Dedifferentiated amniotic fluid mesenchymal stem cell (primary cell): Measurements from ENCODE around the gene TCP11.

ENCODE experiments used
- DNase-seq: peaks from one replicate; pipeline ENCODE4 v3.0.0-alpha.2; 2016; ENCODE audit errors: extremely low spot score

Gene TCP11

DNA sequence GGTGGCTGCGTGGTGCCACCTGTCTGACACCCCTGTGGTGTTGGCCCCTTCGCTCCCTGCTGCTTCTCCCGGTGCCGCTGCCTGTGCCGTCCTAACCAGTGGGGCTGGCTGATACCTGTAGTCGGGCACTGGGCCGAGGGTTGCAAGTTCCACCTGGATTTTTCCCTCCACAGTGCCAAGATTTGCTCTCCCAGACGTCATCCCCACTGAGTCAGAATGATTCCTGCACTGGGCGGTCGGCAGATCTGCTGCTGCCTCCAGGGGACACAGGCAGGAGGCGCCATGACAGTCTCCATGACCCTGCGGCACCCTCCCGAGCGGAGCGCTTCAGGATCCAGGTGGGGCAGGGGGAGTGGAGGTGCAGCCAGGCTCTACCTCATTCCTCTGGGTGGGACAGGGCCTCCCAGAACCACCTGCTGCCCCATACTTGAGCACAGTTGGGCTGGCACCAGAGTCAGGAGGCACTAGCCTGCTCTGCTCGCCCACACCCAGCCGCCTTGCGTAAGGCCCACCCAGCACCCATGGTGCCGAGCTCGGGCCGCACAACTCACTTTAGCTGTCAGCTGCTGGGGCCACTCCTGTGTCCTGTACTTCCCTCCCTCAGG lies 60.2 kb downstream of the TCP11 start:
- no peak for DNase-seq

DNA sequence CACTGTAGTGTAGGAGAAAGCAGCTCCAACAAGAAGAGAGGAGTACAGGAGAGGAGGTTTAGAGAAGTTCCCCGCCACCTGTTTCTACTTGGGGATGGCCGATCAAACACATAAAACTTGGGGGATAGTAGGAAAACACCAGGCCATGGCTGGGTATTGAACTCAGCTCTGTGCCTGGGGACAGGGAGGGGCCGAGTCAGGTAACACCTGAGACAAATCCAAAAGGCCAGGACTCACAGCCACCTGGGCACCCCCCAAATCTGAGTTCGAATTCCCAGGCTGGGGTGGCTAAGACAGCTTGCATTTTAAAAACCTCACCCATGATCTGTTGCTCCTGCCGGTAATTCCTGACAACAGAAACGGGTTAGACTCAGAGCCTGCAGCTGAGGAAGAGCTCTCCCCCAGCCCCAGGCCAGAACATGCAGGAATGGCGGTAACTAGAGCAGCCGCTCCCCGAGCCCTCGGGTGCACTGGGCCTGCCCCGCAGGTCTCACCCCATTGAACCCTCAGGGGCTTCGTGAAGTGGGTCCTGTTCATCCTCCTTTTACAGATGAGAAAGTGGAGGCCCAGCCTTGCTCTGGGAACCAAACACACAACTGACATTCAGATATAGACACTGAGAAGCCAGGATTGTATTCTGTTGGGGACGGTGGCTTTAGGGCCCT lies 61.0 kb downstream of the TCP11 start:
- no peak for DNase-seq

DNA sequence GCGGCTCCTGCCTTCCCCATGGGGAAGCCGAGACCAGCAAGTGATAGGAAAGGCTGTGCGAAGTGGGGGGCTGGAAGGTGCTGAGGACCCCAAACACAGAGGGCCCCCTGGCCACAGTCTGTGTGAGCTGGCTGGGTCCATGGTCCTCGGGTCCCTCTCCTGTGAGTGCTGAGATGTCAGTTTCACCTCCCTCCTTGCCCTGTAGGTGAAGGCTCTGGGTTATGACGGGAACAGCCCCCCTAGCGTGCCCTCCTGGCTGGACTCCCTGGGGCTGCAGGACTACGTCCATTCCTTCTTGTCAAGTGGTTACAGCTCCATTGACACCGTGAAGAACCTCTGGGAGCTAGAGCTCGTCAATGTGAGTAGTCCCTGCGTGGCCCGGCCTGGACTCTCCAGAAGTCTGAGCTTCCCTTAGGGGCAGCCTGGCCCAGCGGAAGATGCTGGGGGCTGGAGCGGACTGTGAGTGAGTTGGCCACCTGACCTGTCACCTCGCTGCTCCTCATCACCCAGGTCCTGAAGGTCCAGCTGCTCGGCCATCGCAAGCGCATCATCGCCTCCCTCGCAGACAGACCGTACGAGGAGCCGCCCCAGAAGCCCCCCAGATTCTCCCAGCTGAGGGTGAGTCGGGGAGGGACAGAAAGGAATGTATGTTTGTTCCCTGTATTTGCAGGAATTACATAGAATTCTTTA lies 61.7 kb downstream of the TCP11 start:
- no peak for DNase-seq

DNA sequence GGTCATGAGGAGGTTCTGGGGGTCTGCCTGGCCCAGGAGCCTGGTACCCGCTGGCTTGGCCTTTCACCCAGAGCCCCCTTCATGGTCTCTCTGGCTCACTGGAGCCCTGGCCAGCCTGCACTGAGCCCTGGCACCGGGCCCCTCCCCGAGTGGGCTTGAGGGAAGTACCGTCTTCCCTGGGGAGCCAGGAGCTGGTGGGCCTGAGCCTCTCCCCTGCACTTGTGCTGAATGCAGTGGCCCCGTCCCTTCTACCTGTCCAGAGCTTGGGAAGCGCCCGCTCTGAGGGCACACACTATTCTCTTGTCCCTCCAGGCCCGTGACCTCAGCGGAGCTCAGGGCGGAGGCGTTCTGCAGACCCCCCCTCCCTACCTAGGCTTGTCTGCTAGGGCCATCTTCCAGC lies 62.2 kb downstream of the TCP11 start:
- no peak for DNase-seq

DNA sequence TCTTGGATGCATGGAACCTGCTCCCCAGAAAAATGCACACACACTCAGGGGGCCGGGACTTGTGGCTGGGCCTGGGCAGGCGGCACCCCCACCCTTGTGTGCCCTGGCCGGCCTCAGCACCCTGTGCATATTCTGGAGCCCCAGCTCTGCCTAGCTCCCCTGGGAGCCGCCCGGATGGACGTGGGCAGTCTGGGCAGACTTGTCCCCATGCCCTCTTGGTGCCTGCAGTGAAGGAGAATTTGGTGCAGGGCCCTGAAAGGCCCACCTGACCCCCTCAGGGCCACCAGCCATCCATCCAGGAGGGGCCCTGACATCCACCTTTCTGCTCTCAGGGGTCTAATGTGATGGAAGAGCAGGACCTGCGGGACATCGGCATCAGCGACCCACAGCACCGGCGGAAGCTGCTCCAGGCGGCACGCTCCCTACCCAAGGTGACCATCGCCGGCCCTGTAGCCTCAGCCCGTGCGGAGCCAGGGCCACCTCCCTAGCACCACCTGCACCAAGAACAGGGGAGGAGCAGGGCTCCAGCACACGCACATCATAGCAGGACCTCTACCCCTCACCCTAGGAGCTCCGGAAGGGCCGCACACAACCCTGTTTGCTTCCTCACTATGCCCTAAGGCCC lies 62.8 kb downstream of the TCP11 start:
- no peak for DNase-seq

DNA sequence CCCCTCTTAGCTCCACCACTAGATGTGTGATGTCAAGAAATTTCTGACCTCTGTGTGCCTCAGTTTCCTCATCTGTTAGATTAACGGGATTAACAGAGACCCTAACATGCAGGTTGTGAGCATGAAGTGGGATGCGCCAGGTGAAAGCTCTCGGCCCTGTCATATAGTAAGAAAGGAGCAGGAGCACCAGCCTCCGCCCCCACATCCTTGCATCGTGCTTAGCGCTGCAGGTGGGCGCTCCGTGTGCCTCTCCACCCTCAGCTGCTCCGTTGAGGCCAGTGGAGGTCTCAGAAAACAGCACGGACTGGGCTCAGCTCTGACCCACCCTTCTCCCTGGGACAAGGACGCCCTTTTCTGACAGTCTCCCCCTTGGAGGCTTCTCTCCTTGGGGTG lies 63.4 kb downstream of the TCP11 start:
- DNase-seq: no peak

DNA sequence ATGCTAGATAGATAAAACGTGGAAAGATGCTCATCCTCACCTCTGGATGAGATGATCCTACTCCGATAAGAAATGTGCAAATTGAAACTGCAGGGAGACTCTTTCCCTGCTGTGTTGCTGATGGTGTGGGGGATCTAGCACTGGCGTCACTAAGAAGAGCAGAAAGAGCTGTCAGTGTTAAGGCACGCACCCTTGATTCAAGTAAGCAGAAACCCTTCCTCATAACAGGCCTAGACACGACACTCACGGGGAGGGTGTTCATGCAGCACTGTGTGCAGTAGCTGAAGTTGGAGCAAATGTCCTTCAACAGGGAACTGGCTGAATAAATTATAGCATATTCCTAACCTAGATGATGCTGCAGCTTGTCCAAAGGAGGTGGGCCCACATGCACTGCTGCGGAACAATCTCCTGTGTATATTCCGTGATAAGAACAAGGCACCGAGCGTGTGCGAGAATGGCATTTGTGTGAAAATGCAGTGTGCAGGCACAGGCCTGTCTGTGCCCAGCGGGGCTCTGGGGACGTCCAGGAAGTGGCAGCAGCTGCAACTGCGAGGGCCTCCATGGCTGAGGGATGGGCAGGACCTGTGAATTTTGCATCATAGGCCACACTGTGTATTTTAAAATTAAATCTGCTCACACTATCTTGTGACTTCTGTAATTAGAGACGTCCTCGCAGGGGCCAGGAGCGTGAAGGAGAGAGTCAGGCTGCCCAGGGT lies 64.0 kb downstream of the TCP11 start:
- DNase-seq: no peak

DNA sequence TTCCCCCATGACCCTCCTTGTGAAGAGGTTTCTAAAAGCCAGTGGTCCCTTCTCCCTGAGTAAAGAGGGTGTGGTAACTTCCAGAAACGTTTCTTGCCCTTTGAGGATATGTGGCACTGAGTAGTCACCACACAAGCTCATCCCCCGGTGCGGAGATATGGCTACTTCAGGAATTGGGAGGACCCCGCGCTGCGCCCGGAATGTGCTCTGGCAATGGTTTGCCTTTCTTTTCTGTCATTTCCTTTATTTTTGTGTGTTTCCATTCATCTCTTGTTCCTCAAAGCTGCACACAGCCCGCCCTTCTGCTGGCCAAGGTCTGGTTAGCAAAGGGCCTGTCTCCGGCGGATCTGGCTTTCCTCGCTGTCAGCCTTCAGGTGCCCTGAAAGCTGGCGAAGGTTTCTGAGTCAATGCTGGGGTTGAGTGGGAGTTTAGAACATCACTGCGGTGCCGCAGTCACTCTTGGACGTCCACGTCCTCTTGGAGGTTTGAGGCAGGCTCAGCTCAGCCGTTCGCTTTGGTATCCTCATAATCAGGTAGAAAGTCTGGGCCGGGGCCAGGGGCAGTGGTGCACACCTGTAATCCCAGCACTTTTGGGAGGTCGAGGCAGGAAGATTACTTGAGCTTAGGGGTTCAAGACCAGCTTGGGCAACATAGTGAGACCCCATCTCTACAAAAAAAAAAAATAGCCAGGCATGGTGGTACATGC lies 67.2 kb downstream of the TCP11 start:
- DNase-seq: no peak

DNA sequence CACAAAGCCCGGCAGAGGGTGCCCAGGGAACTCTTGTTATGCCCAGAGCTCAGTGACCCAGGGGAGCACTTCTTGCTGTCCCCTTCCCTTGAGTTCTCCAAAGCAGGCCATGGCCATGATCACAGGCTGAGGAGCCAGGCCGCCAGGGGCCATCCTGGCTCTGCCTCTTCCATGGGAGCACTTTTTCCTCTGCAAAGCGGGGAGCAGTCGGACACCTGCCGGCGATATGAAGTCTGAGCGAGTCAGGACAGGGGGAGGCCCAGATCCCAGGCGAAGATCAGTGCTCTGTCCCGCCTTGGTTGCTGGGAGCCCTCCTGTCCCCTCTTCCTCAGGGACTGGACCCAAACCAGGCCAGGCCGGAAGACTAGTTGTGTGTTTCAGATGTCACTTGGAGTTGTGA lies 67.9 kb downstream of the TCP11 start:
- DNase-seq: no peak

DNA sequence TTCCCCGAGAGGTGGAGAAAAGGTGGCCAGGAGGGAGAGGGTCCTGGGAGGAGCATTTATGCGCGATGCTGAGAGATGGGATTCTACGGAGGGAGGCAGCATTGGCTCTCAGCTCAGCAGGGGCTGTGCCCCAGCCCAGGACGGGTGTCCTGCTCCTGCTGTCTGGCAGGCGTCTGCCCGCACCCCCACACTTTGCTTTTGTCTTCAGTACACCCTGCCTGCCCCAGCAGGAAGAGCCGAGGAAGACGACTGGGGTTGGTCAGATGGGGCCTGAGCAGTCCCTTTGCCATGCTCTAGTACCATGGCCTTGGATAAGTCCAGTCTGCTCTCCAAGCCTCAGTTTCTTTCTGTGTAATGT lies 68.5 kb downstream of the TCP11 start:
- DNase-seq: no peak

DNA sequence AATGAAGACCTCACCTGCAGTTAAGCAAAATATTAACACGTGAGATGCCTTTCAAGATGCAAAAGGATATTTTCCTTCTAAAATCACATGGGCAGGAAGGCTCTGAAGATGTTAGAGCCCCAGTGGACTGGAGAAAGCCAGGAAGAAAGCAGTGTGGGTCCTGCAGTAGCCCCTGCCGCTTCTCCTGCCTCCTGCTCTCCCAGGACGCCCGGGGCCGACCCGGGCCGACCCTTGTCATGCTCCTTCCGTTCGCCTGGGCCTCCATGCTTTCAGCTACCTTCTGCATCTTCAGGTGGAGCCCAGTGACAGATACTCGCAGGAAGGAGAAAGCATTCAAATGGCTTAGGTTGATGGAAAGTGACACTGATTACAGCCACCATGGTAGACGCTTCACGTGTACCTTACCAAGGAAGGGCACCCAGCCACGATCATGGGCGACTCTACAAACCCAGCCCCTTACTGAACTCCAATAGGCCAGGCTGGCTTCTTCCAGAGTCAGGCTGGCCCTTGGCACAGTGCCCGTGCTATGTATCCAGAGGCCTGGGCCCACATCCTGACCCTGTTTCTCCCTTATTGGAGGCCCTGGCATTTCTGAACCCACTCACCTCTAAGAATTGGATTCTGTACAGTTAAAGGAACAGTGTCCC lies 69.0 kb downstream of the TCP11 start:
- no peak for DNase-seq

DNA sequence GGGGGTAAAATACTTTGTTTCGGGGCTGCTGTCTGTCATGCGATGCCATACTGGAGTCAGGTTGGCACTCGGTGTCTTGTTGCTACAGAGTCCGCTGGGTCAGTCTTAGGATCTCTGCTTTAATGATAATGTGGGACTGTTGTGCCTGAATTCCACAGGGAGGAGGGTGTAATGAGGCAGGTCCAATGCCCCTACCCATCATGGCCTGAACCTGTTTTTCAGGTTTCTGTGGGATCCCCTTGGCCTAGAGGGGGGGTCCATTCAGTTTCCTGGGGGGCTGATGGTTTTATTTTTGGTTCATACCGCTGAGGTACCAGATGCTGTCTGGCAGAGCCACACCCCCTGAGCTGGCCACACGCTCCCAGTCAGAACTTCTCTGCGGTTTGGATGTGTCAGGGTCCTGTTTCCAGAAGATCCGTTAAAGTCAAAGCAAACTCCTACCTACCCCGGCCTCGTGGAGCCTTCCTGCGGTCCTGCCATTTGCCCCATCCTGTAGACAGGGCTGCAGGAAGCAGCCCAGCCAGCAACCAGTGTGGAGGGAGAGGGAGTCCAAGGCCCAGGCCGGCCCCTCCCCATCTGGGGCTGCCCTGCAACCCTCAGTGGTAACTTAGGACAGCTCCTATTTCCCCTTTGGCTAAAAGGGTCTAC lies 69.7 kb downstream of the TCP11 start:
- DNase-seq: no peak

DNA sequence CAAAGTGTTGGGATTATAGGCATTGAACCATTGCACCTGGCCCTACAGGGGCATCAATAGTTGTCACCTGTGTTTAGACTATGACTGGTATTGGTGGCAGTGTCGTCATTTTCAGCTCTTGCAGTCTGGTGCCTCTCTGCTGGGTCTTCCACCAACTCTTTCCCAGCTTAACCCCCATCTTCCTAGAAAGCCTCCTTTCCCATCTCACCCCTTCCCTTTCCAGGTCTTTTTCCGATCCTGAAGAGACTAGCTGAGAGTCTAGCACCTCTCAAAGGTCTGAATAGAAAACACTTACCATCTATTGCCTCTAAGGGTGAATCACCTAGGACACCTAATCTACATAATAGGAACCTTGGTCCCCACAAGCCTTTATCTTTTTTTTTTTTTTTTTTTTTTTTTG lies 71.0 kb downstream of the TCP11 start:
- DNase-seq: no peak

DNA sequence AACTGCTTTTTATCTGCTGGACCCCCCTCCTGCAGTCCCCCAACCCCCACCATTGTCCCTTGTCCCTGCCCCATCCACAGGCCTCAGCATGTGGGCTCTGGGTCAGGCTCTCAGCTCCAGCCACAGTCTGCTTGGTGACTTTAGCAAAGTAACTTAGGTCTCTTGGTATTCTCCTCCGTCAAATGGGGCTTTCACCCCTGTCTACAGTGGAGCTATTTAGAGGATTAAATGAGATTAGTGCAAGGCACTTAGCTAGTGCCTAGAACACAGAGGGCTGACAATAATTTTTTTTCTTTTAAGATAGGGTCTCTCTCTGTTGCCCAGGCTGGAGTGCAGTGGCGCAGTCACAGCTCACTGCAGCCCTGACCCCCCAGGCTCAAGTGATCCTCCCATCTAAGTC lies 71.9 kb downstream of the TCP11 start:
- DNase-seq: no peak

DNA sequence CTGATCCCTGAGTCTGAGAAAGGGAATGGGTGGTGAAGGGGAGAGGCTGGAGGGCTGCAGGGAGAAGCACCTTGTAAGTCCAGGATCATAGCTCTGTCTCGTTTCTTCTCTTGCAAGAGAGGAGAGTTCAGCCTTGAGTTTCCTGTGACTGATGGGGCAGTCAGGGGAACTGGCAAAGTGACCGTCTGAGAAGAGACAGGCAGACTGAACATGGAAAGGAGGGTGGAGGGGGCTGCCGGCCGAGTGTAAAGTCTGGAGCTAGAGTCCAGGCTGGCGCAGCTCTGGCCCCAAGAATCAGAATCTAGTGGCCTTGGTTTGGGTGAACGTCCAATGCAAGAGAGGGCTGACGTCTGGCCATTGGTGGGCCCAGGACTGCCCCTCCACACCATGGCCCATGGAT lies 72.5 kb downstream of the TCP11 start:
- DNase-seq: no peak

DNA sequence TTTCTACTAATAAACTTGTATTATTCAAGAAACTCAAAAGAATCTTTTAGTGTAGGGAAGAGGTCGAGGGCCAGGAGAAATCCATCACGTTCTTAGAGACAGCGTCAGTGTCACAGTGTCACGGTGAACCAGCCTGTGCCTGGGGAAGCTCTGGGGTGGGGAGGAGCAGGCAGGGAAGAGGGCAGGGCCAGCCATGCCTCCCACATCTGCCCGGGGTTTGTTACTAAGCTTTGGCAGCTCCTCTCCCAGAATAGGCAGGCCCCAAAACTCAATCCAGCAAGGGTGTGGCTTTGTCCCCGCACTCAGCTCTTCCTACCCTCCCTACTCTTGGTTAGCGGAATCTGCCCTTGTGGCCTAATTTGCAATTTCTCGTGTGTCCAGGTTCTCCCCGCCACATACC lies 72.9 kb downstream of the TCP11 start:
- DNase-seq: no peak
